Duodenal mucosa (tissue), 2 donors: ENCODE results near the gene ACMSD.
"Not testable (repeated sequence)": the region's sequence is repeated elsewhere in the genome, so short reads cannot be mapped to it uniquely, and the experiment has no call there.

Source experiments
- H3K27ac ChIP-seq: one replicate; pipeline ENCODE4 v1.7.0; 2013; ENCODE audit warnings: low read depth, low read length
- H3K27me3 ChIP-seq, 2 donors: one replicate each; pipeline ENCODE4 v1.7.0; 2013; ENCODE audit warnings: low read length in 2 of 2, control low read depth in 1 of 2; ENCODE audit not compliant: insufficient read depth in 2 of 2, control insufficient read depth in 1 of 2
- H3K36me3 ChIP-seq, 2 donors: one replicate each; pipeline ENCODE4 v1.7.0; 2013; ENCODE audit warnings: low read length in 2 of 2, control low read depth in 1 of 2; ENCODE audit not compliant: insufficient read depth in 2 of 2, control insufficient read depth in 1 of 2
- H3K4me1 ChIP-seq, 2 donors: one replicate each; pipeline ENCODE4 v1.7.0; 2013; ENCODE audit warnings: low read length in 2 of 2, control low read depth in 1 of 2; ENCODE audit not compliant: insufficient read depth in 2 of 2, control insufficient read depth in 1 of 2
- H3K4me3 ChIP-seq, 2 donors: one replicate each; pipeline ENCODE4 v1.7.0; 2013; ENCODE audit warnings: low read length in 2 of 2, low read depth in 1 of 2
- H3K9ac ChIP-seq, 2 donors: one replicate each; pipeline ENCODE4 v1.7.0; 2013; ENCODE audit warnings: low read length in 2 of 2, low read depth in 1 of 2
- H3K9me3 ChIP-seq, 2 donors: one replicate each; pipeline ENCODE4 v1.7.0; 2013; ENCODE audit warnings: low read length in 2 of 2, control low read depth in 1 of 2; ENCODE audit not compliant: control insufficient read depth in 1 of 2

Gene ACMSD

GRCh38 chr2:134899204-134899603 is 60.8 kb downstream of the ACMSD start:
- Histone ChIP-seq H3K9me3 (no peaks in the 10 kb centered on the region), H3K36me3 (no peaks in the 10 kb centered on the region), H3K4me1 (no peaks in the 10 kb centered on the region), H3K27me3 (no peaks in the 10 kb centered on the region), H3K9ac (no peak overlapping the region), H3K4me3 (no peak overlapping the region), H3K27ac (no peak overlapping the region)

GRCh38 chr2:134900151-134900550 is 61.7 kb downstream of the ACMSD start:
- H3K9ac ChIP-seq, result no peak overlapping the region
- H3K4me3 ChIP-seq, result no peak overlapping the region
- no peak overlapping the region for H3K27ac ChIP-seq
- no peaks in the 10 kb centered on the region for H3K9me3 ChIP-seq
- H3K4me1 ChIP-seq, result no peaks in the 10 kb centered on the region
- H3K36me3 ChIP-seq, result no peaks in the 10 kb centered on the region
- no peaks in the 10 kb centered on the region for H3K27me3 ChIP-seq

- not testable (repeated sequence) for H3K4me3 ChIP-seq, H3K4me1 ChIP-seq, H3K36me3 ChIP-seq, H3K9ac ChIP-seq, H3K27ac ChIP-seq, H3K9me3 ChIP-seq, H3K27me3 ChIP-seq
These were observed 65.3 kb downstream of the ACMSD start for GRCh38 chr2:134903701-134904100.

- H3K27ac ChIP-seq, result no peak overlapping the region
- H3K36me3 ChIP-seq, result no peaks in the 10 kb centered on the region
- H3K9me3 ChIP-seq, result peaks cover 0 to 6% of the 10 kb centered on the region in 2 donors
- no peak overlapping the region for H3K9ac ChIP-seq
- no peak overlapping the region for H3K4me3 ChIP-seq
- no peaks in the 10 kb centered on the region for H3K27me3 ChIP-seq
- H3K4me1 ChIP-seq, result no peaks in the 10 kb centered on the region
These were observed 66.8 kb downstream of the ACMSD start for GRCh38 chr2:134905168-134905567.

- Histone ChIP-seq H3K36me3 (no peaks in the 10 kb centered on the region), H3K4me3 (no peak overlapping the region), H3K27ac (no peak overlapping the region), H3K9ac (no peak overlapping the region), H3K4me1 (no peaks in the 10 kb centered on the region), H3K9me3 (peaks cover 0 to 6% of the 10 kb centered on the region in 2 donors), H3K27me3 (no peaks in the 10 kb centered on the region)
These were observed 68.3 kb downstream of the ACMSD start for GRCh38 chr2:134906726-134907125.

- H3K4me1 ChIP-seq, H3K4me3 ChIP-seq, H3K9ac ChIP-seq, H3K9me3 ChIP-seq, H3K36me3 ChIP-seq, H3K27me3 ChIP-seq, H3K27ac ChIP-seq: not testable (repeated sequence)
These were observed 69.2 kb downstream of the ACMSD start for GRCh38 chr2:134907441-134908116.

- Histone ChIP-seq H3K27me3 (no peaks in the 10 kb centered on the region), H3K4me3 (no peak overlapping the region), H3K9ac (no peak overlapping the region), H3K36me3 (no peaks in the 10 kb centered on the region), H3K27ac (no peak overlapping the region), H3K9me3 (peaks cover 0 to 6% of the 10 kb centered on the region in 2 donors), H3K4me1 (no peaks in the 10 kb centered on the region)
These were observed 72.5 kb downstream of the ACMSD start for GRCh38 chr2:134910763-134911399.

GRCh38 chr2:134911400-134911785 is 73.0 kb downstream of the ACMSD start:
- Histone ChIP-seq H3K27ac (no peak overlapping the region), H3K4me1 (no peaks in the 10 kb centered on the region), H3K4me3 (no peak overlapping the region), H3K9me3 (peaks cover 0 to 6% of the 10 kb centered on the region in 2 donors), H3K9ac (no peak overlapping the region), H3K36me3 (no peaks in the 10 kb centered on the region), H3K27me3 (no peaks in the 10 kb centered on the region)

GRCh38 chr2:134912361-134912760 is 73.9 kb downstream of the ACMSD start:
- Histone ChIP-seq H3K27ac (no peak overlapping the region), H3K27me3 (no peaks in the 10 kb centered on the region), H3K9ac (no peak overlapping the region), H3K9me3 (peaks cover 0 to 5% of the 10 kb centered on the region in 2 donors), H3K4me3 (no peak overlapping the region), H3K4me1 (peaks cover 0 to 4% of the 10 kb centered on the region in 2 donors), H3K36me3 (no peaks in the 10 kb centered on the region)

- H3K27me3 ChIP-seq, result no peaks in the 10 kb centered on the region
- H3K9ac ChIP-seq, result peak overlapping the region; percentile 70 to 73
- H3K9me3 ChIP-seq, result no peaks in the 10 kb centered on the region
- H3K36me3 ChIP-seq, result no peaks in the 10 kb centered on the region
- H3K4me3 ChIP-seq, result peak overlapping the region; percentile 83 to 87
- peak overlapping the region; percentile 85 for H3K27ac ChIP-seq
- H3K4me1 ChIP-seq, result peaks cover 19 to 30% of the 10 kb centered on the region in 2 donors
These were observed 79.0 kb downstream of the ACMSD start for GRCh38 chr2:134917360-134917865.
